Dendritic cell treated with granulocyte-macrophage colony-stimulating factor and Interleukin-4, amounts not matched to agents 40 ng/mL and 50 ng/mL, for 4 days (primary cell): ENCODE measurements around the gene CH25H.

ENCODE experiments used
- H3K27ac Mint-ChIP-seq: one replicate; pipeline ENCODE4 v1.8.0; 2022; ENCODE audit warnings: mild to moderate bottlenecking, mixed read lengths
- H3K27me3 Mint-ChIP-seq: one replicate; pipeline ENCODE4 v1.8.0; 2022; ENCODE audit warnings: mild to moderate bottlenecking, mixed read lengths
- H3K36me3 Mint-ChIP-seq: one replicate; pipeline ENCODE4 v1.8.0; 2022; ENCODE audit warnings: low read depth, mixed read lengths
- H3K4me1 Mint-ChIP-seq: one replicate; pipeline ENCODE4 v1.8.0; 2022; ENCODE audit warnings: low read depth, mixed read lengths
- H3K4me3 Mint-ChIP-seq: one replicate; pipeline ENCODE4 v1.8.0; 2022; ENCODE audit warnings: mild to moderate bottlenecking, moderate library complexity, mixed read lengths
- H3K9me3 Mint-ChIP-seq: one replicate; pipeline ENCODE4 v1.8.0; 2022; ENCODE audit warnings: mixed read lengths
- intact Hi-C: fragments of 100-400 bp; cut with micrococcal nuclease; formaldehyde crosslinking; loops from one replicate; pipeline ENCODE4 v1.15.0; 2022

Gene CH25H

DNA sequence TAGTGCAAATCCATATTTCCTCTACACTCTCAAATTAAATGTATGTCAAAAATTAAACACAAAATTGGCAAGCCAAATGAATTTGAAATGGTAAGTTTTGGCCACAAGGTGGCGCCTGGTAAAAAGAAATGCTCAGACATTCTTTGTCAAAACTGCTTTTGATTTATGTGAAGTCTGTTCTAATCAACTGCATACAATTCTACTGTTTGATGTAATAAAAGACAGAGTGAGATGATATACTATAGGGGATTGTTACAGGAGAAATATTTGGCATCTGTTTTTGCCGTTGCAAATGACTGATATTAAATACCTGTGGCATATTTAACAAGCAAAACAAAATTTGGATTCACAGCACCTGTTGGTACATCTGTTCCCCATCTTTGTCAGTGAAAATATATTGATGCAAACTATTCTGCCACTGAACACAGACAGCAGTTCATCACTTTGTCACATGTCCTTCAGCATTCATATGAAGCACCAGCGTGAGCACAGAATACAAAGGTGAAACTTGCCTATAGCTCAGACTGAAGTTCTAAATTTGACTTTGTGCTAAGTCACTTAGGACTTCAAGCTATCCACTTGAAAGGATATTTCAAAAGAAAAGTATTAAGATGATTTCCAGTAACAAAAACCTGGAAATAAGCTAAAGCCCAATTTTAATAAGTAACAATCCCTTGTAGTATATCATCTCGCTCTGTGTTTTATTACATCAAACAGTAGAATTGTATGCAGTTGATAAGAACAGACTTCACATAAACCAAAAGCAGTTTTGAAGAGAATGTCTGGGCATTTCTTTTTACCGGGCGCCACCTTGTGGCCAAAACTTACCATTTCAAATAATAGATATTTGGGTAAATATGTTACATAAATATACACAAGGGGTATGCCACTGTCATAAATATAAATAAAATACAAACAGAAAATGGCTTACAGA lies 10.2 kb upstream of the CH25H start:
- Mint-ChIP-seq H3K36me3 (peaks cover 59% of the 10 kb centered on the region), H3K4me3 (no peak overlapping the region), H3K27ac (no peak overlapping the region)

DNA sequence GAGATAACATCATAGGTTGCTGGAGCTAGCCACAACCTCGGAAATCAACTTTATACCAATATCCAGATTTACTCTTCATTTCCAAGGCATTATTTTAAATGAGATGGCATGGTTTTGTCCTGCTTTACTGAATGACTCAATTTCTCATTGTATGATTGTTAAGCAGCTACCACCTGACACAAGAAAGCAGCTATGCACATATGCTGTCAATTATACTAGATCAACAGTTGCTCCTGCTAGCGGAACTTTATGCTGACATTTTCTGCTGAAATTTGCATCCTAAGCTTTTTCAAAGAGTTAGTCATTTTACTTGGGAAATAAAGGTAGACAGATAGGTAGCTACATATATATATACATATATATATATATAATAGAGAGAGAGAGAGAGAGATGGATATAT lies 8.9 kb upstream of the CH25H start:
- Mint-ChIP-seq H3K9me3 (no peaks in the 10 kb centered on the region), H3K27me3 (peaks cover 5% of the 10 kb centered on the region), H3K4me3 (no peak overlapping the region), H3K36me3 (peaks cover 47% of the 10 kb centered on the region), H3K4me1 (peaks cover 25% of the 10 kb centered on the region), H3K27ac (no peak overlapping the region)
- intact Hi-C loops = loop anchor here (2.0 to 5.0 kb wide), 2 partner anchors 349 to 384 kb away; no protein-coding TSS in a partner anchor

More for the DNA sequence above, 10.2 kb upstream of the CH25H start:
- H3K27me3 Mint-ChIP-seq = peaks cover 1% of the 10 kb centered on the region
- no peaks in the 10 kb centered on the region for H3K9me3 Mint-ChIP-seq
- H3K4me1 Mint-ChIP-seq = peaks cover 25% of the 10 kb centered on the region
- intact Hi-C loops = loop anchor here (1.0 to 5.0 kb wide), 3 partner anchors 187 to 385 kb away; no protein-coding TSS in a partner anchor

GRCh38 chr10:89215511-89215910 lies 8.4 kb upstream of the CH25H start:
- Mint-ChIP-seq H3K9me3 (no peaks in the 10 kb centered on the region), H3K4me3 (no peak overlapping the region), H3K27ac (no peak overlapping the region), H3K27me3 (peaks cover 10% of the 10 kb centered on the region), H3K4me1 (peaks cover 21% of the 10 kb centered on the region), H3K36me3 (peaks cover 41% of the 10 kb centered on the region)
- intact Hi-C loops = loop anchor here (5.0 kb wide), 1 partner anchor 383 kb away; no protein-coding TSS in a partner anchor

DNA sequence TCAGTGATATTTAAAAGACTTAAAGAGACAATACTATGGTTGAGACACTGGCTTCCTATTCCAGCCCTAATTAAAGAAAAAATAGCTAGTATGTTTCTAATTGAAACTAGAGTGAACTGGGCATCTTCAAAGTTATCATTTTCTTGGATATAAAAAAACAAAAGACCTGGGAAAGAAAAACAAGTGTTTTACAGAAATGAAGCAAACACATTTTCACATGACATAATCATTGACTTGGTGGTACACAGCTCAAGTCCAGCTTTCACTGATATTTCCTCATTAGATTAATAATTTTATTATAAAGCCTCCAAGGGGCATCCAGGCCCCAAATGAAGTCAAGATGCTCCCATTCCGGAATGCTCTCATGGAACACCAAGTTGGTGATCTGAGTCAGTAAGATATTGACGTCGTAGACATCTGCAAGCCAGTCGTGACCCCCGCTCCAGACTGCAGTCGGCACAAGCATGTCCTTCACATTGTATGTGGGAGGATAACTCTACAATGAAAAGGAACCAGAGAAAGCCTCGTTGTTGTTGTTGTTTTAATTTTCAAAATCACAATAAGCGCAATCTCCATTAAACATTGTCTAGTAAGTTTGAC lies 7.5 kb upstream of the CH25H start:
- Mint-ChIP-seq H3K9me3 (no peaks in the 10 kb centered on the region), H3K36me3 (peaks cover 33% of the 10 kb centered on the region), H3K27ac (no peak overlapping the region), H3K4me1 (peaks cover 17% of the 10 kb centered on the region), H3K27me3 (peaks cover 15% of the 10 kb centered on the region), H3K4me3 (no peak overlapping the region)
- intact Hi-C loops = loop anchor here (5.0 kb wide), 1 partner anchor 382 kb away; no protein-coding TSS in a partner anchor

DNA sequence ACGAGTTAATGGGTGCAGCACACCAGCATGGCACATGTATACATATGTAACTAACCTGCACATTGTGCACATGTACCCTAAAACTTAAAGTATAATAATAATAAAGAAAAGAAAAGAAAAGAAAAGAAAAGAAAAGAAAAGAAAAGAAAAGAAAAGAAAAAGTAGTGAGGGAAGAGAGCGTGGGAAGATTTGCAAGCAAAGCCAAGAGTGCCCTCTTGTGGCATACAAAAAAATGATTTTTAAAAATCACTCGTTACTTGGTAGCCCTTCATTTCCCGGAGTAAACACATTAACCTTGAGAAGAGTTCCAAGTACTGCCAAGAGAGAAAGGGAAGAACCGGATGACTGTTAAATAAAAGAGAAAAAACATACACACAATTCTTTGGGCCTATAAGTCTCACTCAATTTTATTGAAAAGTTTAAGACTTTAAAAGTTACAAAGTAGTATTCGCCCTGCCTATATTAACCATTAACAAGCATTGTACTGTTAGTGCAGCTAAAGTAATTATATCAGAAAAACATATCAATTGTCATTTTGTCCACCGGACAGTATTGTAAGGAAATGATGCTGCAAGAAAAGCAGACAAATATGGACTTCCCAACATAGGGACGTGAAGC lies 6.2 kb upstream of the CH25H start:
- Mint-ChIP-seq H3K4me3 (no peak overlapping the region), H3K36me3 (peaks cover 25% of the 10 kb centered on the region), H3K27me3 (peaks cover 23% of the 10 kb centered on the region), H3K4me1 (peaks cover 14% of the 10 kb centered on the region), H3K27ac (no peak overlapping the region), H3K9me3 (no peaks in the 10 kb centered on the region)
- intact Hi-C loops = loop anchor here (1.0 kb wide), 2 partner anchors 184 to 278 kb away; no protein-coding TSS in a partner anchor

- Mint-ChIP-seq H3K4me1 (peaks cover 25% of the 10 kb centered on the region), H3K9me3 (no peaks in the 10 kb centered on the region), H3K36me3 (peaks cover 23% of the 10 kb centered on the region), H3K27ac (no peak overlapping the region), H3K27me3 (peaks cover 45% of the 10 kb centered on the region), H3K4me3 (no peak overlapping the region)
- intact Hi-C loops = no loop called here
Measured at GRCh38 chr10:89210794-89211425, 3.8 kb upstream of the CH25H start.

DNA sequence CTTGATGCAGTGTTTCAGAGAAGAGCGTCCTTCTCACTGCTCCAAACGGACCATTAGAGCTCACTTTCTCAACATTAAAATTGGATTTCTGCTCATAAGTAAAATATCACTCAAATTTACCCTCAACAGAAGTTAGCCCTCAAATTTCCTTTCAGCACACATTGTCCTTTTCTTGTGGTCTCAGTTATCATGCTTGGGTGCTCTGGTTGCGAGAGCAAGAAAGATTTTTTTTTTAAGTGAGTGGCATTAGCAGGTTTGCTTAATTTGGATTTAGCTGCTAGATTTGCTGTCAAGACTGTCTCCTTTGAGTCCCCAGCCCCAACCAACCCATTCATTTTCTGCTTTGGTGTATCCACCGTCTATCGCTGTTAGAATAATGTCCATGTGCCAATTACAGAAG lies 2.6 kb upstream of the CH25H start:
- H3K4me1 Mint-ChIP-seq = peaks cover 30% of the 10 kb centered on the region
- H3K36me3 Mint-ChIP-seq = peaks cover 11% of the 10 kb centered on the region
- H3K4me3 Mint-ChIP-seq = no peak overlapping the region
- intact Hi-C loops = loop anchor here (10.0 kb wide), 1 partner anchor 85 kb away; no protein-coding TSS in a partner anchor
- H3K27ac Mint-ChIP-seq = peak overlapping the region; percentile 17
- H3K27me3 Mint-ChIP-seq = peaks cover 50% of the 10 kb centered on the region
- no peaks in the 10 kb centered on the region for H3K9me3 Mint-ChIP-seq

- Mint-ChIP-seq H3K4me3 (peak overlapping the region; percentile 79), H3K27ac (peak overlapping the region; percentile 64), H3K27me3 (peaks cover 50% of the 10 kb centered on the region), H3K36me3 (no peaks in the 10 kb centered on the region), H3K9me3 (no peaks in the 10 kb centered on the region), H3K4me1 (peaks cover 30% of the 10 kb centered on the region)
- intact Hi-C loops = loop anchor here (2.0 to 10.0 kb wide), 2 partner anchors 83 to 121 kb away; no protein-coding TSS in a partner anchor
Measured at GRCh38 chr10:89207801-89208551, 859 bp upstream of the CH25H start.

DNA sequence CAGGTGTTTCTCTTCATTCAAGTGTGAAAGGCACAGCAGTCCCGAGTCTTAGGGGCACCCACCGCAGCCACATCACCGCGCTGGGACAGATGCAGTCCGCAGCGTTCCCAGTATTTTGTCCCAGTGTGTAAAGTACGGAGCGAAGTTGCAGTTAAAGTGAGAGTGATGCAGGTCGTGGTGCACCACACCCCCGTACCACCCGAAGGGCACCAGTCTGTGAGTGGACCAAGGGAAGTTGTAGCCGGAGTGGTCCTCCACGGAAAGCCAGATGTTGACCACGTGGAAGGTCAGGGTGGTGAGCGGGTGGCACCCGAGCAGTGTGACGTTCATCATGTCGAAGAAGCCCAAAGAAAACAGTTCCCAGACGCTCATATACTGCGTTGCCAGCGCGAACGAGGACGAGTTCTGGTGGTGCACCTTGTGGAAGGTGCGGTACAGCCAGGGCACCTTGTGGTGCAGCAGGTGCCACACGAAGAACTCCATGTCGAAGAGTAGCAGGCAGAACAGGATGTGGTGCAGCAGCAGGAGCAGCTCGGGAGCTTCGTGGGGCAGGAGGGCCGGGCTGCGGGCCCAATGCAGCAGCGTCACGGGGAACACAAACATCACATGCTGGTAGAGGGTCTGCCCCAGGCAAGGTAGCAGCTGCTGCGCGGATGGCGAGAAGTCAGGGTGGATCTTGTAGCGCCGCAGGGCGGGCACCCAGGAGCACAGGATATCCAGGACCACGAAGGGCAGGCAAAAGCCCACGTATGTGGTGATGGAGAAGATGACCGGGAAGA lies 526 bp downstream of the CH25H start:
- H3K4me3 Mint-ChIP-seq = peak overlapping the region; percentile 79
- H3K36me3 Mint-ChIP-seq = no peaks in the 10 kb centered on the region
- no peaks in the 10 kb centered on the region for H3K9me3 Mint-ChIP-seq
- peak overlapping the region; percentile 80 for H3K27ac Mint-ChIP-seq
- peaks cover 30% of the 10 kb centered on the region for H3K4me1 Mint-ChIP-seq
- H3K27me3 Mint-ChIP-seq = peaks cover 47% of the 10 kb centered on the region
- intact Hi-C loops = loop anchor here (2.0 to 10.0 kb wide), 2 partner anchors 82 to 120 kb away; no protein-coding TSS in a partner anchor

- H3K27ac Mint-ChIP-seq = no peak overlapping the region
- peaks cover 36% of the 10 kb centered on the region for H3K4me1 Mint-ChIP-seq
- no peaks in the 10 kb centered on the region for H3K36me3 Mint-ChIP-seq
- intact Hi-C loops = loop anchor here (5.0 to 10.0 kb wide), 2 partner anchors 57 to 80 kb away; no protein-coding TSS in a partner anchor
- H3K27me3 Mint-ChIP-seq = peaks cover 36% of the 10 kb centered on the region
- no peaks in the 10 kb centered on the region for H3K9me3 Mint-ChIP-seq
- H3K4me3 Mint-ChIP-seq = no peak overlapping the region
Measured at GRCh38 chr10:89204621-89205185, 2.4 kb downstream of the CH25H start.

DNA sequence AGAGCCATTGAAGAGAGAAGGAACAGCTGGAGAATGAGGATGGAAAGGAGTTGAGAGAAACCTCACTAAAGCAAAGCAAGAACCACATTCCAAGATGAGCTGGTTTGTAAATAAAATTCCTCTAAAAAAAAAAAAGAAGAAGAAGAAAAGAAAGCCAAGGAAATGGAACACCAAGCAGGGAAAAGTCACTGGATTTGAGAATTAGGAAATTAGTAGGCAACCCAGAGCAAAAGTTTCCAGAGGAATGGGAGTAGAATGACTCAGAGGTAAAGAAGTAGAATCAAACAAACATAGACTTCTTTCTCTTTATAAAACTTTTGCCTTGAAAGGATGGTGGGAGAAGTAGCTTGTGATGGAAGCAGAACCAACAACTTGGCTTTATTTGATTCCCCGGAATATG lies 3.9 kb downstream of the CH25H start:
- Mint-ChIP-seq H3K4me1 (peaks cover 28% of the 10 kb centered on the region), H3K9me3 (no peaks in the 10 kb centered on the region), H3K4me3 (no peak overlapping the region), H3K36me3 (no peaks in the 10 kb centered on the region), H3K27ac (no peak overlapping the region), H3K27me3 (peaks cover 35% of the 10 kb centered on the region)
- intact Hi-C loops = loop anchor here (5.0 to 10.0 kb wide), 2 partner anchors 56 to 78 kb away; no protein-coding TSS in a partner anchor

DNA sequence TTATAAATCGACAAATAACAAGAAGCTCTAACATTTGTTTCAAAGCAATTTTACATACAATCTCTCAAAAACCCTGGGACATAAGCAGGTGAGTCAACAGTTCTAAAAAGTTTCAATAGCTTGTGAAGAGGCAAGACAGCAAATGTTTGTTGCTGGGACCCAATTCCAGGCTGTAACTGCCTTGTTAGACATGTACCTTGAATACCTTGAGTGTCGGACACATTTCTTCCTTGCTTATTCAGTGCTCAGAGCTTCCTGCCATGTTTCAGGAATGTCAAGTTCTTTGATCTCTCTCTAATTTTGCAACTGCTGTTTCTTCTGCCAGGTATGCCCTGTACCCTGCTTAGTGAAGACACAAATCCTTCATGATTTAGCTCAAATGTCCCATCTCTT lies 5.1 kb downstream of the CH25H start:
- Mint-ChIP-seq H3K4me3 (no peak overlapping the region), H3K9me3 (no peaks in the 10 kb centered on the region), H3K27me3 (peaks cover 25% of the 10 kb centered on the region), H3K27ac (no peak overlapping the region), H3K36me3 (no peaks in the 10 kb centered on the region), H3K4me1 (peaks cover 24% of the 10 kb centered on the region)
- intact Hi-C loops = loop anchor here (5.0 to 10.0 kb wide), 2 partner anchors 55 to 77 kb away; no protein-coding TSS in a partner anchor
